Astrocyte (in vitro differentiated cells and primary cell): Measurements from ENCODE around the gene ZNF24. TPM values are rescaled to one million over a fixed set of nuclear protein-coding genes. Genes with fewer than 3 reads are reported as not detected.

ENCODE experiments used
- DNase-seq: peaks from one replicate; pipeline ENCODE4 v3.0.0-alpha.2; 2010; ENCODE audit warnings: low read depth
- FAIRE-seq: peaks from 2 replicates; lab custom pipeline; 2011; peaks lifted over from hg19 to GRCh38; lab: Jason Lieb, UNC
- H2AFZ ChIP-seq: 2 replicates; pipeline ENCODE4 v1.6.0; 2012; ENCODE audit warnings: low read depth, low read length, inconsistent platforms
- H3K27ac ChIP-seq: 2 replicates; pipeline ENCODE4 v1.5.1; 2011; ENCODE audit warnings: low read depth, low read length, inconsistent platforms
- H3K27me3 ChIP-seq: 2 replicates; pipeline ENCODE4 v1.6.0; 2011; ENCODE audit warnings: low read length, inconsistent platforms; ENCODE audit not compliant: insufficient read depth
- H3K36me3 ChIP-seq: 2 replicates; pipeline ENCODE4 v1.5.1; 2011; ENCODE audit warnings: low read length, inconsistent platforms; ENCODE audit not compliant: insufficient read depth
- H3K4me1 ChIP-seq: 2 replicates; pipeline ENCODE4 v1.5.1; 2011; ENCODE audit warnings: low read length, inconsistent platforms; ENCODE audit not compliant: insufficient read depth
- H3K4me2 ChIP-seq: 2 replicates; pipeline ENCODE4 v1.6.0; 2012; ENCODE audit warnings: low read length, inconsistent platforms
- H3K4me3 ChIP-seq: 2 replicates; pipeline ENCODE4 v1.5.1; 2011; ENCODE audit warnings: low read depth, mild to moderate bottlenecking, low read length, inconsistent platforms; ENCODE audit not compliant: insufficient read depth
- H3K79me2 ChIP-seq: 2 replicates; pipeline ENCODE4 v1.6.0; 2012; ENCODE audit warnings: mild to moderate bottlenecking, low read length, inconsistent platforms; ENCODE audit not compliant: insufficient read depth
- H3K9ac ChIP-seq: 2 replicates; pipeline ENCODE4 v1.6.0; 2012; ENCODE audit warnings: mild to moderate bottlenecking, low read length, inconsistent platforms
- H3K9me3 ChIP-seq: 2 replicates; pipeline ENCODE4 v1.5.1; 2012; ENCODE audit warnings: low read depth, mild to moderate bottlenecking, low read length, inconsistent platforms; ENCODE audit not compliant: insufficient read depth
- H4K20me1 ChIP-seq: 2 replicates; pipeline ENCODE4 v1.6.0; 2012; ENCODE audit warnings: low read length, inconsistent platforms; ENCODE audit not compliant: insufficient read depth
- H3K27ac Mint-ChIP-seq: one replicate; pipeline ENCODE4 v1.8.0; 2021; ENCODE audit warnings: mild to moderate bottlenecking, mixed read lengths; ENCODE audit not compliant: unreplicated experiment
- H3K27me3 Mint-ChIP-seq: one replicate; pipeline ENCODE4 v1.8.0; 2021; ENCODE audit warnings: low read depth, mixed read lengths; ENCODE audit not compliant: unreplicated experiment
- H3K36me3 Mint-ChIP-seq: one replicate; pipeline ENCODE4 v1.8.0; 2021; ENCODE audit warnings: low read depth, mixed read lengths; ENCODE audit not compliant: unreplicated experiment
- H3K4me1 Mint-ChIP-seq: one replicate; pipeline ENCODE4 v1.8.0; 2021; ENCODE audit warnings: low read depth, mixed read lengths; ENCODE audit not compliant: unreplicated experiment
- H3K4me3 Mint-ChIP-seq: one replicate; pipeline ENCODE4 v1.8.0; 2021; ENCODE audit warnings: mild to moderate bottlenecking, moderate library complexity, mixed read lengths; ENCODE audit not compliant: unreplicated experiment
- H3K9me3 Mint-ChIP-seq: one replicate; pipeline ENCODE4 v1.8.0; 2021; ENCODE audit warnings: mild to moderate bottlenecking, mixed read lengths; ENCODE audit not compliant: unreplicated experiment
- EZH2 ChIP-seq: IDR thresholded peaks from 2 replicates; pipeline ENCODE4 v1.6.1; 2012; ENCODE audit warnings: mild to moderate bottlenecking, low read length, inconsistent platforms; ENCODE audit not compliant: insufficient read depth
- total RNA-seq: library from RNA; stranded (reverse); gene quantifications from 2 replicates; pipeline ENCODE4 v1.2.1, GENCODE V29; 2021
- TF ChIP-seq, protein P1 (sequence below): IDR thresholded peaks from 2 replicates; pipeline ENCODE4 v1.5.1; 2011; ENCODE audit warnings: low read depth, mild to moderate bottlenecking, inconsistent platforms, low read length, moderate library complexity; ENCODE audit not compliant: insufficient read depth

Gene ZNF24
- total RNA-seq, 1 donor from 2014 or later: 55.6 TPM

DNA sequence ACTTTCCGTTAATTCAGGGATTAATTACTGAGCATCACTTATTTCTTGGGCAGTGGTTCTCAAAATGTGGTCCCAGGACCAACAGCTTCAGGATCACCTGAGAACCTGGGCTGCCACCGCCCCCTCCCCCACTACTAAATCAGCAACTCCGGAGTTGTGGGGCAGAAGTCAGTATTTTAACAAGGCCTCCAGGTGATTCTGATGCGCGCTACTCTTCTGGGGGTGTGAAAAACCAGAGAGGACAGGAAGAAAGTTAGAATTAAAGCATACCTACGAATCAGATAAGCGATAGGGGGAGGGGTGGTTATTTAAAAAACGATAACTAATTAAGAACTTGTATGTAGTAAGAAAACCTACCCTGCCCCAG is 54.5 kb downstream of the ZNF24 start:
- no peaks in the 10 kb centered on the region for H3K27me3 ChIP-seq
- H3K9ac ChIP-seq: peak overlapping the region; percentile 96
- H3K4me3 Mint-ChIP-seq: peak overlapping the region; percentile 96
- H3K27ac ChIP-seq: peak overlapping the region; percentile 86
- no peak for TF ChIP-seq EZH2
- TF ChIP-seq, protein P1, sequence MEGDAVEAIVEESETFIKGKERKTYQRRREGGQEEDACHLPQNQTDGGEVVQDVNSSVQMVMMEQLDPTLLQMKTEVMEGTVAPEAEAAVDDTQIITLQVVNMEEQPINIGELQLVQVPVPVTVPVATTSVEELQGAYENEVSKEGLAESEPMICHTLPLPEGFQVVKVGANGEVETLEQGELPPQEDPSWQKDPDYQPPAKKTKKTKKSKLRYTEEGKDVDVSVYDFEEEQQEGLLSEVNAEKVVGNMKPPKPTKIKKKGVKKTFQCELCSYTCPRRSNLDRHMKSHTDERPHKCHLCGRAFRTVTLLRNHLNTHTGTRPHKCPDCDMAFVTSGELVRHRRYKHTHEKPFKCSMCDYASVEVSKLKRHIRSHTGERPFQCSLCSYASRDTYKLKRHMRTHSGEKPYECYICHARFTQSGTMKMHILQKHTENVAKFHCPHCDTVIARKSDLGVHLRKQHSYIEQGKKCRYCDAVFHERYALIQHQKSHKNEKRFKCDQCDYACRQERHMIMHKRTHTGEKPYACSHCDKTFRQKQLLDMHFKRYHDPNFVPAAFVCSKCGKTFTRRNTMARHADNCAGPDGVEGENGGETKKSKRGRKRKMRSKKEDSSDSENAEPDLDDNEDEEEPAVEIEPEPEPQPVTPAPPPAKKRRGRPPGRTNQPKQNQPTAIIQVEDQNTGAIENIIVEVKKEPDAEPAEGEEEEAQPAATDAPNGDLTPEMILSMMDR: no peak
- H2AFZ ChIP-seq: peak overlapping the region; percentile 94
- no peaks in the 10 kb centered on the region for H3K9me3 ChIP-seq
- H3K27ac Mint-ChIP-seq: peak overlapping the region; percentile 96
- H3K79me2 ChIP-seq: peaks cover 96% of the 10 kb centered on the region
- no peak for DNase-seq
- H3K27me3 Mint-ChIP-seq: no peaks in the 10 kb centered on the region
- H3K36me3 ChIP-seq: peaks cover 7% of the 10 kb centered on the region
- FAIRE-seq: no peak
- peak overlapping the region; percentile 87 for H3K4me2 ChIP-seq
- H3K4me1 Mint-ChIP-seq: peaks cover 11% of the 10 kb centered on the region
- no peaks in the 10 kb centered on the region for H4K20me1 ChIP-seq
- peak overlapping the region; percentile 88 for H3K4me3 ChIP-seq
- H3K9me3 Mint-ChIP-seq: peaks cover 7% of the 10 kb centered on the region
- peaks cover 8% of the 10 kb centered on the region for H3K36me3 Mint-ChIP-seq
- H3K4me1 ChIP-seq: peaks cover 4% of the 10 kb centered on the region

DNA sequence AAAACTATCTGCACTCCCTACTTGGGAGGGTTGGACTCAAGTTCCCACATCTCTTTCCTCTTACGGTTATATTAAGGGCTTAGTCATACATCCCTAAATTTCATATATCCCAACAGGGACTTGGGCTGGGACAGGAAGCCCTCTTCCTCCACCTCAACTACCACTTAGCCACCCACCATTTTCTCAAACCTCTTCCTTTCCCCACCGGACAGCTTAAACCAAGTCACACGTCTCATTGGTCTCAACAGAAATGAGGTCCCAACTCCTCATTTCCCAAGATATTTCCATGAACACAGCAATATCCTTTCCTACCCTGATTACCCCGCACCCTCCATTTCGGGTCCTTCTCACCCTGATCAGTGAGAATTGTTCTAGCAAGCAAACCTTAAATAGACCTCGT is 54.9 kb downstream of the ZNF24 start:
- H3K27ac ChIP-seq: peak overlapping the region; percentile 86

DNA sequence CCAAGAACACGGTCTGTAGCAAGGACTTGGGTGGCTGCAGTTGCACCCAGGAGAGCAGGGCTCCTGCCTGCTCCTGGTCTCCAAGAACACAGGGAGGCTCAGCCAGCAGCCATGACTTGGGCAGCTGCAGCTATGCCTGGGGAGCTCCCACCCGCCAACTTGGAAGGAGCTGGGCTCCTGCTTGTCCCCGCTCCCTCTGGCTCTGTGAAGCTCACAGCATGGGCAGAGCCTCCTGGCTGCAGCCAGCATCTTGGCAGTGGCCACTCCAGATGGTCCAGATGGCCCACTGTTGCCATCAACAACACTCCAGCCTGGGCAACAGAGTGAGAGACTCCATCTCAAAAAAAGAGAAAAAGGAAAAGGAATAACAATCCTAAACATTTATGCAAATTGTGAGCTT is 59.4 kb downstream of the ZNF24 start:
- no peak overlapping the region for H3K27ac Mint-ChIP-seq
- Histone ChIP-seq H3K4me1 (peaks cover 7% of the 10 kb centered on the region), H3K9ac (no peak overlapping the region), H3K79me2 (peaks cover 71% of the 10 kb centered on the region), H3K36me3 (no peaks in the 10 kb centered on the region), H3K27ac (no peak overlapping the region), H3K4me3 (no peak overlapping the region), H4K20me1 (no peaks in the 10 kb centered on the region), H3K27me3 (no peaks in the 10 kb centered on the region), H3K4me2 (no peak overlapping the region), H2AFZ (no peak overlapping the region), H3K9me3 (no peaks in the 10 kb centered on the region)
- H3K4me3 Mint-ChIP-seq: no peak overlapping the region
- no peaks in the 10 kb centered on the region for H3K27me3 Mint-ChIP-seq
- H3K9me3 Mint-ChIP-seq: peaks cover 8% of the 10 kb centered on the region
- no peak for DNase-seq
- peaks cover 11% of the 10 kb centered on the region for H3K36me3 Mint-ChIP-seq
- peaks cover 3% of the 10 kb centered on the region for H3K4me1 Mint-ChIP-seq
- no peak for FAIRE-seq
- no peak for TF ChIP-seq EZH2
- TF ChIP-seq, protein P1: no peak

More for the DNA sequence above, 54.9 kb downstream of the ZNF24 start:
- no peaks in the 10 kb centered on the region for H4K20me1 ChIP-seq
- H3K36me3 ChIP-seq: peaks cover 3% of the 10 kb centered on the region
- H3K79me2 ChIP-seq: peaks cover 96% of the 10 kb centered on the region
- FAIRE-seq (no peak), DNase-seq (no peak)
- H3K4me3 ChIP-seq: peak overlapping the region; percentile 88
- H3K9ac ChIP-seq: peak overlapping the region; percentile 96
- no peaks in the 10 kb centered on the region for H3K9me3 ChIP-seq
- H2AFZ ChIP-seq: peak overlapping the region; percentile 94
- peak overlapping the region; percentile 96 for H3K4me3 Mint-ChIP-seq
- peak overlapping the region; percentile 87 for H3K4me2 ChIP-seq
- no peak for TF ChIP-seq EZH2
- TF ChIP-seq, protein P1: no peak
- no peaks in the 10 kb centered on the region for H3K27me3 Mint-ChIP-seq
- peak overlapping the region; percentile 96 for H3K27ac Mint-ChIP-seq
- H3K9me3 Mint-ChIP-seq: peaks cover 3% of the 10 kb centered on the region
- H3K4me1 Mint-ChIP-seq: peaks cover 11% of the 10 kb centered on the region
- H3K27me3 ChIP-seq: no peaks in the 10 kb centered on the region
- H3K36me3 Mint-ChIP-seq: peaks cover 8% of the 10 kb centered on the region
- peaks cover 4% of the 10 kb centered on the region for H3K4me1 ChIP-seq
